ENCODE results near the gene S100A14.
"Not testable (repeated sequence)": the region's sequence is repeated elsewhere in the genome, so short reads cannot be mapped to it uniquely, and the experiment has no call there.

Gene S100A14

DNA sequence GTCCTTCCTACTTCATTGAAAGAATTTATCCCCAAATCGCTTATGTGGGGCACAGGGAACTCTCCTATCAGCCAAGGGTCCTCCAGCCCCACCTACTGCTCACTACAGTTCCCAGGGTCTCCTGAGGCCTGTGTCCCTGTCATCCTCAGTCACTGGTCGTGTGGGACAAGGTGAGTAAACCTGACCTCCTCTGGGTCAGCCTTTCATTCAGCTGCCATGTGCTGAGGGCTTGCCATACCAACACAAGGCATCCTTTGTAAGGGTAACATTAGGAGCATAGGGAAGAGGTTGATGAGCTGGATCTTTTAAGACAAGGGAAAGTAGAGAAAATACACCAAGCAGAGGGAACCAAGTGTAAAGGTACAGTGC is 31.2 kb upstream of the S100A14 start:
- no peak for TF ChIP-seq ZFX (IDR thresholded peaks at IDR 0.05)
- TF ChIP-seq, protein P1, sequence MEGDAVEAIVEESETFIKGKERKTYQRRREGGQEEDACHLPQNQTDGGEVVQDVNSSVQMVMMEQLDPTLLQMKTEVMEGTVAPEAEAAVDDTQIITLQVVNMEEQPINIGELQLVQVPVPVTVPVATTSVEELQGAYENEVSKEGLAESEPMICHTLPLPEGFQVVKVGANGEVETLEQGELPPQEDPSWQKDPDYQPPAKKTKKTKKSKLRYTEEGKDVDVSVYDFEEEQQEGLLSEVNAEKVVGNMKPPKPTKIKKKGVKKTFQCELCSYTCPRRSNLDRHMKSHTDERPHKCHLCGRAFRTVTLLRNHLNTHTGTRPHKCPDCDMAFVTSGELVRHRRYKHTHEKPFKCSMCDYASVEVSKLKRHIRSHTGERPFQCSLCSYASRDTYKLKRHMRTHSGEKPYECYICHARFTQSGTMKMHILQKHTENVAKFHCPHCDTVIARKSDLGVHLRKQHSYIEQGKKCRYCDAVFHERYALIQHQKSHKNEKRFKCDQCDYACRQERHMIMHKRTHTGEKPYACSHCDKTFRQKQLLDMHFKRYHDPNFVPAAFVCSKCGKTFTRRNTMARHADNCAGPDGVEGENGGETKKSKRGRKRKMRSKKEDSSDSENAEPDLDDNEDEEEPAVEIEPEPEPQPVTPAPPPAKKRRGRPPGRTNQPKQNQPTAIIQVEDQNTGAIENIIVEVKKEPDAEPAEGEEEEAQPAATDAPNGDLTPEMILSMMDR (conservative IDR thresholded peaks at IDR 0.05): no peak
- H3K27ac ChIP-seq: no peak overlapping the region

DNA sequence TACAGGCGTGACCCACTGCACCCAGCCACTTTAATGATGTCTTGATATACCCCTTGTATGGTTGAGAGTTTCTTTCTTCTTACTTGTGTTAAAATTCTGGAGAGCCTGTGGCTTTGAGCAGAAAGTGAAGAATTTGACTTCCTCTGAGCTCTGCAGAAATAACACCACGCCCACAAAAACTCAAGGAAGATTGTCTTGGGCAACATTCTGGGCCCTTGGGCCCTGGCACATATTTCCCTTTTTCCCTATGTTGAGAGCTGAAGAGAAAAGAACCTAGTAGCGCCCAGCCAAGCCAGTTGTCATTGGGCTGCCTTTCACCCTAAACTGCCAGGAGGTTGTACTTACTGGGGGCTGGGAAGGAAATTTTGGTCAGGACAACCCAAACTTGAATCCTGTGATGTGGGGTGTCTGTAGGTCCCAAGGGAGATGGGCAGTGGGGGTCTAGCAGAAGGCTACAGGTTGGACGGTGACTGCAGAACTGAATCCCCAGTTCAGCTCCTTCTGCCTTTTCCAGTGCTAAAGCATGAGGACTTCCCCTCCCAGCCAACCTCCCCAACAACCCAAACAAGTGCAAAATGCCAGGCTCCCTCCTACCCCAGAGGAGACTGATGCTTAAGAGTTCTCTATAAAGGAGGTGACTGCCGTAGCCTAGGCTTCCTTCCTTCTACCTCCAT is 30.7 kb upstream of the S100A14 start:
- TF ChIP-seq ZFX (IDR thresholded peaks at IDR 0.05): no peak
- TF ChIP-seq, protein P1 (conservative IDR thresholded peaks at IDR 0.05): no peak
- no peak overlapping the region for H3K27ac ChIP-seq

DNA sequence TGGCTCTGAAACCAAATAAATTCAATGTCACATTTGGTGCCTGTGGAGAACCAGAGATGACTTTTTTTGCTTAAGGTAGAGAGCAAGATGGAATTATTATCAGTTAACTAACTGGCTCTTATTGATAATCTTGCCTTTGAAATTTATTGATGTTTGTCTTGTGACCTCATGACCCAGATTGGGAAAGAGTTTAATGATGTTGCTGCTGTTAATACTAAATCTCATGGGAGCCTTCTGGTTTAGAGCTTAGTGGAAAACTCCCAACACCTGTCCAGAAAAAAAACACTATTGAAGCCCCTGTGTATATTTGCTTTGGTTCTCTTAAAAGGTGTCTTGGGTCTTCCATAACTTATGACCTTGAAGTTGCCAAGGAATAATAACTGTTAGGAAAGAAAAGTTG is 27.7 kb upstream of the S100A14 start:
- TF ChIP-seq, protein P1 (conservative IDR thresholded peaks at IDR 0.05): no peak
- no peak for TF ChIP-seq ZFX (IDR thresholded peaks at IDR 0.05)
- no peak overlapping the region for H3K27ac ChIP-seq

DNA sequence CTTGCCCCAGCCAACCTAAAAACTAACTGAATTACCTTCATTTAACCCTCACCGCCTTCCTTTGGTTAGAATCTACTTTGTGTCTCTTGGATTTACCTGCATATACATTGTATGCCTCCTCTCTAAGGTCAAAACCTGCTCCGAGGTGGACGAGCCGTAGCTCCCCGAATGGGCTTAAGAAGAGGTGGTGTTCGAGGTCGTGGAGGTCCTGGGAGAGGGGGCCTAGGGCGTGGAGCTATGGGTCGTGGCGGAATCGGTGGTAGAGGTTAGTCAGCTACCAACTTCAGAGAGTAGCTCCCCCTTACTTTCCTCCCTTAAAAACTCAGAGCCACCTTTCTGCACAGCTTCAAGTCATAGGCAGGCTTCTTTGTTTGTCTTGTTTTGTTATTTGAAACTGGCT is 27.0 kb upstream of the S100A14 start:
- H3K27ac ChIP-seq: no peak overlapping the region
- no peak for TF ChIP-seq ZFX (IDR thresholded peaks at IDR 0.05)
- TF ChIP-seq, protein P1 (conservative IDR thresholded peaks at IDR 0.05): no peak

DNA sequence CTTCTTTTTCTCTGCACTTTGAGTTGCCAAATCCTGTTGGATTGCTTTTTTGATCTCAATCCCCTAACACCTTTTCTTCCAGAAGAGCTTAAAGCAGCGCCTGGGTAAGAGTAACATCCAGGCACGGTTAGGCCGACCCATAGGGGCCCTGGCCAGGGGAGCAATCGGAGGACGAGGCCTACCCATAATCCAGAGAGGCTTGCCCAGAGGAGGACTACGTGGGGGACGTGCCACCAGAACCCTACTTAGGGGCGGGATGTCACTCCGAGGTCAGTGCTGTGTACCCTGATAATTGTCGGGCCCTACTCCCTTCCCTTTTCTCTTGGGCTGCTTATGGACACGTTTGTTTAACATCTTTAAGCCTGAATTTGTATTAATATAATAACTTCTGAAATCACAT is 26.0 kb upstream of the S100A14 start:
- H3K27ac ChIP-seq: no peak overlapping the region
- TF ChIP-seq, protein P1 (conservative IDR thresholded peaks at IDR 0.05): no peak
- no peak for TF ChIP-seq ZFX (IDR thresholded peaks at IDR 0.05)

DNA sequence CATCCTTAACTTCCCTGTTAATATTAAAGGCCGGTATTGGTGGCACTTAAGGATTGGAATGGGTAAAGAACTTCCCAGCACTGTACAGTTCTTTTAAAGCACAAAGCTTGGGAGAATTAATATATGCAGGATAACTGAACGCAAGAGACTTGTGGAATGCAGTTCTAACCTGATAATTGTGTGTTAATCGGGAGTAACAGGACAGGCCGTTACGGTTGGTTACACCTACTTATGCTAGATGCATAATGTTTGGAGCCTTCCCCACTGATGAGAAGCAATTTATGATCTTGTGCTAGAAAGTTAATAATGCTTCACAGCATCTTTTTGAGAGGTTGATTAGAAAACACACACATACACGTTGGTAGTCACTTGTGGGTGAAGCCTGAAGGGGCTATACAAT is 24.7 kb upstream of the S100A14 start:
- TF ChIP-seq, protein P1 (conservative IDR thresholded peaks at IDR 0.05): no peak
- TF ChIP-seq ZFX (IDR thresholded peaks at IDR 0.05): no peak
- no peak overlapping the region for H3K27ac ChIP-seq

DNA sequence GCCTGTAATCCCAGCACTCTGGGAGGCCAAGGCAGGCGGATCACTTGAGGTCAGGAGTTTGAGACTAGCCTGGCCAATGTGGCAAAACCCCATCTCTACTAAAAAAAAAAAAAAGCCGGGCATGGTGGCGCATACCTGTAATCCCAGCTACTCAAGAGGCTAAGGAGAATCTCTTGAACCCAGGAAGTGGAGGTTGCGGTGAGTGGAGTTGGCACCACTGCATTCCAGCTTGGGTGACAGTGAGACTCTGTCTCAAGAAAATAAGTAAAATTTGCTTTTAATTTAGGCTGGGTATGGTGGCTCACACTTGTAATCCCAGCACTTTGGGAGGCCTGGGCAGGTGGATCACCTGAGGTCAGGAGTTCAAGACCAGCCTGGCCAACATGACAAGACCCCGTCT is 24.1 kb upstream of the S100A14 start:
- H3K27ac ChIP-seq: not testable (repeated sequence)

DNA sequence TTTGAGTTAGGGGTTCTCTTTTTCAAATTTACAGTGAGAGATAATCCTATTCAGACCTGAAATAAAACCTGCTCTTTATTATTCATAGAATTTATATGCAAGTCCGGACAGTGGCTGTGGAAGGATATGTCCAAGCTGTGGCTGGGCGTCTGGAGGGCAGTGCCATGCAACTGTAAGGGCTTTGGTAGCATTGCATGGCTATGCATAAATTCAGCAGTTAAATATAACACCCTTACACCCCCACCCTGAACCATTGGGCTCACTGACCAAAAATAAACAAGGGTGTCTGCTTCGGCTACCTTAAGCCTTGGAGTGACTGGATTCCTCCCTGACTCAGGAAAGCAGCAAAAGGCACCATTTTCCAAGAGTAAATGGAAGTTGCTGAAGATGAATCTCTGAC is 23.2 kb upstream of the S100A14 start:
- TF ChIP-seq ZFX (IDR thresholded peaks at IDR 0.05): no peak
- TF ChIP-seq, protein P1 (conservative IDR thresholded peaks at IDR 0.05): no peak

More for the DNA sequence above, 23.2 kb upstream of the S100A14 start:
- H3K27ac ChIP-seq: no peak overlapping the region

All from C4-2B (cell line).